GM23338 (cell line): ENCODE measurements around the gene TMEM63C. TPM values are rescaled to one million over a fixed set of nuclear protein-coding genes. Genes with fewer than 3 reads are reported as not detected.

Experiments
- ATAC-seq: fragments of 200-7000 bp; cut with Tn5 transposase; 3 replicates; pipeline ENCODE4 v1.9.1; 2020
- DNase-seq: peaks from one replicate; pipeline ENCODE4 v3.0.0-alpha.2; 2015; ENCODE audit warnings: low spot score
- H2AFZ ChIP-seq: fragments of 200-600 bp; sonication (generic); 2 replicates; pipeline ENCODE4 v1.8.0; 2016; ENCODE audit warnings: antibody characterized with exemption, mild to moderate bottlenecking, moderate library complexity
- H3F3A ChIP-seq: fragments of 200-600 bp; sonication (generic); replicated peaks from 2 replicates; pipeline ENCODE4 v1.8.0; 2017; ENCODE audit warnings: antibody characterized with exemption, mixed run types, low read depth
- H3K27ac ChIP-seq: fragments of 200-600 bp; sonication (generic); 2 replicates; pipeline ENCODE4 v1.6.1; 2016; ENCODE audit warnings: low read depth
- H3K27me3 ChIP-seq: fragments of 200-600 bp; sonication (generic); 2 replicates; pipeline ENCODE4 v1.8.0; 2016; ENCODE audit warnings: mild to moderate bottlenecking, mixed run types, moderate library complexity; ENCODE audit not compliant: insufficient read depth
- H3K36me3 ChIP-seq: fragments of 200-600 bp; sonication (generic); 2 replicates; pipeline ENCODE4 v1.8.0; 2016; ENCODE audit warnings: mild to moderate bottlenecking; ENCODE audit not compliant: insufficient read depth
- H3K4me1 ChIP-seq: fragments of 200-600 bp; sonication (generic); 2 replicates; pipeline ENCODE4 v1.8.0; 2016; ENCODE audit warnings: mild to moderate bottlenecking, moderate library complexity; ENCODE audit not compliant: insufficient read depth
- H3K4me2 ChIP-seq: fragments of 200-600 bp; sonication (generic); 2 replicates; pipeline ENCODE4 v1.7.1; 2017; ENCODE audit warnings: mixed run types
- H3K4me3 ChIP-seq: fragments of 200-600 bp; sonication (generic); 2 replicates; pipeline ENCODE4 v1.6.1; 2016; ENCODE audit warnings: mixed run types
- H3K79me2 ChIP-seq: fragments of 200-600 bp; sonication (generic); replicated peaks from 2 replicates; pipeline ENCODE4 v1.8.0; 2017; ENCODE audit warnings: mild to moderate bottlenecking; ENCODE audit not compliant: insufficient read depth
- H3K9me2 ChIP-seq: fragments of 200-600 bp; sonication (generic); 2 replicates; pipeline ENCODE4 v1.8.0; 2017; ENCODE audit not compliant: insufficient read depth
- H4K20me1 ChIP-seq: fragments of 200-600 bp; sonication (generic); replicated peaks from 2 replicates; pipeline ENCODE4 v1.8.0; 2017; ENCODE audit warnings: mild to moderate bottlenecking; ENCODE audit not compliant: insufficient read depth
- H3K27ac Mint-ChIP-seq: 2 replicates; pipeline ENCODE4 v1.8.0; 2020; ENCODE audit warnings: inconsistent platforms, mild to moderate bottlenecking, moderate library complexity, mixed read lengths
- H3K27me3 Mint-ChIP-seq: 3 replicates; pipeline ENCODE4 v1.8.0; 2022; ENCODE audit warnings: low read depth, mild to moderate bottlenecking, moderate library complexity, mixed read lengths, inconsistent platforms; ENCODE audit not compliant: insufficient read depth, poor library complexity
- H3K36me3 Mint-ChIP-seq: 3 replicates; pipeline ENCODE4 v1.8.0; 2021; ENCODE audit warnings: low read depth, mild to moderate bottlenecking, inconsistent platforms, moderate library complexity, mixed read lengths
- H3K4me1 Mint-ChIP-seq: 3 replicates; pipeline ENCODE4 v1.8.0; 2020; ENCODE audit warnings: mild to moderate bottlenecking, inconsistent platforms, mixed read lengths
- H3K4me3 Mint-ChIP-seq: 3 replicates; pipeline ENCODE4 v1.8.0; 2021; ENCODE audit warnings: moderate library complexity, mild to moderate bottlenecking, inconsistent platforms, mixed read lengths
- H3K9me3 Mint-ChIP-seq: 3 replicates; pipeline ENCODE4 v1.8.0; 2020; ENCODE audit warnings: moderate library complexity, mild to moderate bottlenecking, inconsistent platforms, mixed read lengths
- CTCF ChIP-seq, 2 experiments: fragments of 200-600 bp in 1 of 2; sonication (generic) in 1 of 2; conservative IDR thresholded peaks; 2 replicates each; pipeline versions ENCODE4 v1.5.1 to v1.6.1; 2016 to 2017; ENCODE audit warnings: antibody characterized with exemption in 2 of 2, low read depth in 2 of 2, mild to moderate bottlenecking in 2 of 2, moderate library complexity in 1 of 2
- JUNB ChIP-seq: IDR thresholded peaks from one replicate; pipeline ENCODE4 v1.6.1; 2016; ENCODE audit warnings: antibody characterized with exemption; ENCODE audit not compliant: unreplicated experiment
- NANOG ChIP-seq: IDR thresholded peaks from 2 replicates; pipeline ENCODE4 v1.6.1; 2016; ENCODE audit warnings: antibody characterized with exemption, borderline replicate concordance
- POLR2AphosphoS5 ChIP-seq: IDR thresholded peaks from 2 replicates; pipeline ENCODE4 v1.6.1; 2016; ENCODE audit warnings: antibody characterized with exemption, low read depth
- ZNF114 ChIP-seq: fragments of 250-450 bp; sonication (Bioruptor Pico); IDR thresholded peaks from 2 replicates; pipeline ENCODE4 v1.5.0; 2020; ENCODE audit warnings: mild to moderate bottlenecking, moderate library complexity
- ZNF331 ChIP-seq: fragments of 250-450 bp; sonication (Bioruptor Pico); IDR thresholded peaks from 2 replicates; pipeline ENCODE4 v1.5.0; 2020; ENCODE audit warnings: low read depth, mild to moderate bottlenecking, moderate library complexity
- polyA plus RNA-seq: library from polyadenylated mRNA; unstranded; fragments of >200 nt; fragmentation: Nextera tagmentation; extraction: Ambion mirVana; gene quantifications from 2 replicates; pipeline ENCODE4 v1.2.1, GENCODE V29; 2016
- total RNA-seq: library from RNA; depleted of rRNA; stranded (reverse); fragments of >200 nt; shearing (Covaris generic); gene quantifications from 2 replicates; pipeline ENCODE4 v1.2.3, GENCODE V29; 2014
- TF ChIP-seq, protein P1 (sequence below): IDR thresholded peaks from one replicate; pipeline ENCODE4 v1.6.1; 2018; ENCODE audit warnings: antibody characterized with exemption; ENCODE audit not compliant: unreplicated experiment
- TF ChIP-seq, protein P2 (sequence below): IDR thresholded peaks from 2 replicates; pipeline ENCODE4 v1.6.1; 2016; ENCODE audit warnings: antibody characterized with exemption

The TMEM63C gene
- total and polyA plus RNA-seq, 2 experiments from 2014 or later, result 2.1 to 6.3 TPM

- TF ChIP-seq ZNF331 (CRISPR knock-in tag) (no peak), POLR2AphosphoS5 (no peak), JUNB (no peak)
Measured at GRCh38 chr14:77286576-77286975, 105.0 kb downstream of the TMEM63C start (continued).

DNA sequence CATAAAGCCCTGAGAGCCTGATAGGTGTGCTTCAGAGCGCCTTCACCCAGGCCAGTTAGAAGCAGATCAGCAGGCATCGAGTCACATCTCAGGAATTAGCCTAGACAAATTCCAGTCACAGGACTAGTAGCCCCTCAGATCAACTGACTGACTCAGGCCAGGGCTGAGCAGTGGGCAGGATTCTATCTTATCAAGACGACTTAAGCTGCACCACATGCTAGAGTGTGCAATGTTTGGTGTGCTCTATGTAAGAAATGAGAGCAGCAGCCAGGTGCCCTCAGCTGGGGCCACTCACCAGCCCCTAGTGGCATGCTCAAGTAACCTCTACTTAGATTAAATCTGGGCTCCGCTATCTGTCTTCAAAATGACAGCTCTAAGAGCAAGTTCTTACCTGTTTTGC lies 109.1 kb downstream of the TMEM63C start:
- Histone ChIP-seq H2AFZ (no peak overlapping the region), H4K20me1 (no peaks in the 10 kb centered on the region), H3K4me1 (no peaks in the 10 kb centered on the region), H3K36me3 (peaks cover 10% of the 10 kb centered on the region), H3K27me3 (no peaks in the 10 kb centered on the region), H3K27ac (no peak overlapping the region), H3K79me2 (no peaks in the 10 kb centered on the region), H3K4me3 (no peak overlapping the region), H3F3A (no peaks in the 10 kb centered on the region), H3K9me2 (no peaks in the 10 kb centered on the region), H3K4me2 (no peak overlapping the region)
- Mint-ChIP-seq H3K9me3 (no peaks in the 10 kb centered on the region), H3K4me3 (no peak overlapping the region), H3K36me3 (peaks cover 11% of the 10 kb centered on the region), H3K4me1 (peaks cover 9% of the 10 kb centered on the region), H3K27ac (no peak overlapping the region), H3K27me3 (no peaks in the 10 kb centered on the region)
- peak; percentile 83 for ATAC-seq
- peak; percentile 53 for DNase-seq
- TF ChIP-seq, protein P1, sequence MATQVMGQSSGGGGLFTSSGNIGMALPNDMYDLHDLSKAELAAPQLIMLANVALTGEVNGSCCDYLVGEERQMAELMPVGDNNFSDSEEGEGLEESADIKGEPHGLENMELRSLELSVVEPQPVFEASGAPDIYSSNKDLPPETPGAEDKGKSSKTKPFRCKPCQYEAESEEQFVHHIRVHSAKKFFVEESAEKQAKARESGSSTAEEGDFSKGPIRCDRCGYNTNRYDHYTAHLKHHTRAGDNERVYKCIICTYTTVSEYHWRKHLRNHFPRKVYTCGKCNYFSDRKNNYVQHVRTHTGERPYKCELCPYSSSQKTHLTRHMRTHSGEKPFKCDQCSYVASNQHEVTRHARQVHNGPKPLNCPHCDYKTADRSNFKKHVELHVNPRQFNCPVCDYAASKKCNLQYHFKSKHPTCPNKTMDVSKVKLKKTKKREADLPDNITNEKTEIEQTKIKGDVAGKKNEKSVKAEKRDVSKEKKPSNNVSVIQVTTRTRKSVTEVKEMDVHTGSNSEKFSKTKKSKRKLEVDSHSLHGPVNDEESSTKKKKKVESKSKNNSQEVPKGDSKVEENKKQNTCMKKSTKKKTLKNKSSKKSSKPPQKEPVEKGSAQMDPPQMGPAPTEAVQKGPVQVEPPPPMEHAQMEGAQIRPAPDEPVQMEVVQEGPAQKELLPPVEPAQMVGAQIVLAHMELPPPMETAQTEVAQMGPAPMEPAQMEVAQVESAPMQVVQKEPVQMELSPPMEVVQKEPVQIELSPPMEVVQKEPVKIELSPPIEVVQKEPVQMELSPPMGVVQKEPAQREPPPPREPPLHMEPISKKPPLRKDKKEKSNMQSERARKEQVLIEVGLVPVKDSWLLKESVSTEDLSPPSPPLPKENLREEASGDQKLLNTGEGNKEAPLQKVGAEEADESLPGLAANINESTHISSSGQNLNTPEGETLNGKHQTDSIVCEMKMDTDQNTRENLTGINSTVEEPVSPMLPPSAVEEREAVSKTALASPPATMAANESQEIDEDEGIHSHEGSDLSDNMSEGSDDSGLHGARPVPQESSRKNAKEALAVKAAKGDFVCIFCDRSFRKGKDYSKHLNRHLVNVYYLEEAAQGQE, result no peak
- peak; percentile 17 to 46; a peak in 3 of 4 replicates for TF ChIP-seq CTCF (conservative IDR thresholded peaks at IDR 0.05; ENCODE audit: low read depth in 2 of 2)

- no peak for DNase-seq
- Mint-ChIP-seq H3K4me1 (peaks cover 10% of the 10 kb centered on the region), H3K4me3 (no peak overlapping the region), H3K27ac (no peak overlapping the region), H3K9me3 (no peaks in the 10 kb centered on the region; the same call in 2 of the 3 replicates), H3K36me3 (peaks cover 22% of the 10 kb centered on the region), H3K27me3 (no peaks in the 10 kb centered on the region)
- no peaks in the 10 kb centered on the region for H3K27me3 ChIP-seq
- no peaks in the 10 kb centered on the region for H3K4me1 ChIP-seq
- no peaks in the 10 kb centered on the region for H3K9me2 ChIP-seq
- H3K4me2 ChIP-seq, result no peak overlapping the region
- H3F3A ChIP-seq, result no peaks in the 10 kb centered on the region
- H3K4me3 ChIP-seq, result no peak overlapping the region
- no peak overlapping the region for H3K27ac ChIP-seq
- H3K79me2 ChIP-seq, result no peaks in the 10 kb centered on the region
- H4K20me1 ChIP-seq, result no peaks in the 10 kb centered on the region
- no peak for ATAC-seq
- peaks cover 7% of the 10 kb centered on the region for H3K36me3 ChIP-seq
- no peak overlapping the region for H2AFZ ChIP-seq
- TF ChIP-seq ZNF114 (CRISPR knock-in tag) (no peak), NANOG (no peak), ZNF331 (CRISPR knock-in tag) (no peak)
- TF ChIP-seq, protein P2, sequence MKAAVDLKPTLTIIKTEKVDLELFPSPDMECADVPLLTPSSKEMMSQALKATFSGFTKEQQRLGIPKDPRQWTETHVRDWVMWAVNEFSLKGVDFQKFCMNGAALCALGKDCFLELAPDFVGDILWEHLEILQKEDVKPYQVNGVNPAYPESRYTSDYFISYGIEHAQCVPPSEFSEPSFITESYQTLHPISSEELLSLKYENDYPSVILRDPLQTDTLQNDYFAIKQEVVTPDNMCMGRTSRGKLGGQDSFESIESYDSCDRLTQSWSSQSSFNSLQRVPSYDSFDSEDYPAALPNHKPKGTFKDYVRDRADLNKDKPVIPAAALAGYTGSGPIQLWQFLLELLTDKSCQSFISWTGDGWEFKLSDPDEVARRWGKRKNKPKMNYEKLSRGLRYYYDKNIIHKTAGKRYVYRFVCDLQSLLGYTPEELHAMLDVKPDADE, result no peak
Measured at GRCh38 chr14:77296155-77296554, 114.6 kb downstream of the TMEM63C start.
